ENCODE results near the gene FAM53C.
"Not testable (repeated sequence)": the region's sequence is repeated elsewhere in the genome, so short reads cannot be mapped to it uniquely, and the experiment has no call there.

FAM53C gene

GRCh38 chr5:138315751-138316278 is 22.3 kb upstream of the FAM53C start:
- Histone ChIP-seq H3K27me3 (ENCODE audit: insufficient read depth, low read length) (no peaks in the 10 kb centered on the region), H3K9me3 (ENCODE audit: insufficient read depth, low read depth, low read length) (no peaks in the 10 kb centered on the region), H2BK5ac (ENCODE audit: low read depth, low read length, poor library complexity) (no peak overlapping the region), H3K79me1 (ENCODE audit: low read length) (no peaks in the 10 kb centered on the region), H3K23ac (ENCODE audit: low read length) (no peak overlapping the region), H2AFZ (ENCODE audit: insufficient read depth, low read length, poor library complexity) (no peak overlapping the region), H3K27ac (ENCODE audit: low read depth, low read length) (no peak overlapping the region), H3K79me2 (ENCODE audit: control insufficient read depth, insufficient read depth, low read length, poor library complexity) (no peaks in the 10 kb centered on the region), H3K4me1 (ENCODE audit: control insufficient read depth in 1 of 2, insufficient read depth in 2 of 2, low read length in 2 of 2) (no peaks in the 10 kb centered on the region), H2BK120ac (ENCODE audit: insufficient read depth, low read length, poor library complexity) (no peak overlapping the region), H3K14ac (ENCODE audit: low read length) (no peak overlapping the region), H3K36me3 (ENCODE audit: control insufficient read depth in 1 of 2, insufficient read depth in 2 of 2, low read length in 2 of 2) (peaks cover 7 to 13% of the 10 kb centered on the region in 2 experiments), H3K9ac (ENCODE audit: low read length) (no peak overlapping the region), H3K18ac (ENCODE audit: low read length) (no peak overlapping the region), H4K91ac (ENCODE audit: low read depth, low read length) (no peak overlapping the region), H4K8ac (ENCODE audit: low read depth, low read length) (no peak overlapping the region), H2BK12ac (ENCODE audit: low read length) (no peak overlapping the region), H3K4ac (ENCODE audit: low read depth, low read length) (no peak overlapping the region), H3K4me3 (ENCODE audit: low read depth, low read length) (no peak overlapping the region), H2AK5ac (ENCODE audit: low read length) (no peak overlapping the region), H3K4me2 (ENCODE audit: low read length) (no peak overlapping the region), H4K12ac (ENCODE audit: low read depth, low read length) (no peak overlapping the region)
- no CpG with 5 or more reads among the region's 7 CpGs for WGBS (ENCODE audit: extremely low coverage, insufficient coverage, insufficient read length)
- no peak for DNase-seq

- no peaks in the 10 kb centered on the region for H3K79me1 ChIP-seq (ENCODE audit: low read length)
- no peak overlapping the region for H4K91ac ChIP-seq (ENCODE audit: low read depth, low read length)
- no peak overlapping the region for H3K4me2 ChIP-seq (ENCODE audit: low read length)
- H4K12ac ChIP-seq (ENCODE audit: low read depth, low read length), result no peak overlapping the region
- no peak overlapping the region for H3K14ac ChIP-seq (ENCODE audit: low read length)
- no peak overlapping the region for H4K8ac ChIP-seq (ENCODE audit: low read depth, low read length)
- H2BK12ac ChIP-seq (ENCODE audit: low read length), result no peak overlapping the region
- H3K4me3 ChIP-seq (ENCODE audit: low read depth, low read length), result no peak overlapping the region
- H2AK5ac ChIP-seq (ENCODE audit: low read length), result no peak overlapping the region
- H3K27me3 ChIP-seq (ENCODE audit: insufficient read depth, low read length), result no peaks in the 10 kb centered on the region
- H3K36me3 ChIP-seq (ENCODE audit: control insufficient read depth in 1 of 2, insufficient read depth in 2 of 2, low read length in 2 of 2), result peaks cover 7 to 13% of the 10 kb centered on the region in 2 experiments
- H3K4ac ChIP-seq (ENCODE audit: low read depth, low read length), result no peak overlapping the region
- H3K27ac ChIP-seq (ENCODE audit: low read depth, low read length), result no peak overlapping the region
- no peak overlapping the region for H2AFZ ChIP-seq (ENCODE audit: insufficient read depth, low read length, poor library complexity)
- no peak overlapping the region for H3K23ac ChIP-seq (ENCODE audit: low read length)
- no peak overlapping the region for H3K9ac ChIP-seq (ENCODE audit: low read length)
- no peaks in the 10 kb centered on the region for H3K9me3 ChIP-seq (ENCODE audit: insufficient read depth, low read depth, low read length)
- DNase-seq, result no peak
- H3K4me1 ChIP-seq (ENCODE audit: control insufficient read depth in 1 of 2, insufficient read depth in 2 of 2, low read length in 2 of 2), result no peaks in the 10 kb centered on the region
- no peak overlapping the region for H2BK120ac ChIP-seq (ENCODE audit: insufficient read depth, low read length, poor library complexity)
- WGBS (ENCODE audit: extremely low coverage, insufficient coverage, insufficient read length), result no CpG with 5 or more reads among the region's 3 CpGs
- H3K18ac ChIP-seq (ENCODE audit: low read length), result no peak overlapping the region
- H2BK5ac ChIP-seq (ENCODE audit: low read depth, low read length, poor library complexity), result no peak overlapping the region
- H3K79me2 ChIP-seq (ENCODE audit: control insufficient read depth, insufficient read depth, low read length, poor library complexity), result no peaks in the 10 kb centered on the region
Measured at GRCh38 chr5:138316355-138316754, 21.7 kb upstream of the FAM53C start.

GRCh38 chr5:138318211-138318610 is 19.9 kb upstream of the FAM53C start:
- not testable (repeated sequence) for DNase-seq; H3K4me1 ChIP-seq (ENCODE audit: control insufficient read depth in 1 of 2, insufficient read depth in 2 of 2, low read length in 2 of 2); H3K4ac ChIP-seq (ENCODE audit: low read depth, low read length); H3K4me3 ChIP-seq (ENCODE audit: low read depth, low read length); H3K4me2 ChIP-seq (ENCODE audit: low read length); H3K18ac ChIP-seq (ENCODE audit: low read length); H3K23ac ChIP-seq (ENCODE audit: low read length); H3K9ac ChIP-seq (ENCODE audit: low read length); H3K27ac ChIP-seq (ENCODE audit: low read depth, low read length); H3K9me3 ChIP-seq (ENCODE audit: insufficient read depth, low read depth, low read length); H4K91ac ChIP-seq (ENCODE audit: low read depth, low read length); H4K8ac ChIP-seq (ENCODE audit: low read depth, low read length); H3K79me1 ChIP-seq (ENCODE audit: low read length); H3K14ac ChIP-seq (ENCODE audit: low read length); H3K27me3 ChIP-seq (ENCODE audit: insufficient read depth, low read length); H2BK120ac ChIP-seq (ENCODE audit: insufficient read depth, low read length, poor library complexity); H4K12ac ChIP-seq (ENCODE audit: low read depth, low read length); H2BK5ac ChIP-seq (ENCODE audit: low read depth, low read length, poor library complexity); H2AK5ac ChIP-seq (ENCODE audit: low read length); H2AFZ ChIP-seq (ENCODE audit: insufficient read depth, low read length, poor library complexity); H3K79me2 ChIP-seq (ENCODE audit: control insufficient read depth, insufficient read depth, low read length, poor library complexity); H2BK12ac ChIP-seq (ENCODE audit: low read length)
- WGBS (ENCODE audit: extremely low coverage, insufficient coverage, insufficient read length), result no CpG with 5 or more reads among the region's 4 CpGs
- H3K36me3 ChIP-seq (ENCODE audit: control insufficient read depth in 1 of 2, insufficient read depth in 2 of 2, low read length in 2 of 2), result peaks cover 7 to 12% of the 10 kb centered on the region in 2 experiments

GRCh38 chr5:138330813-138331448 is 7.1 kb upstream of the FAM53C start:
- H3K36me3 ChIP-seq (ENCODE audit: control insufficient read depth in 1 of 2, insufficient read depth in 2 of 2, low read length in 2 of 2), result peaks cover 0 to 3% of the 10 kb centered on the region in 2 experiments
- H3K4me2 ChIP-seq (ENCODE audit: low read length), result peak overlapping the region; percentile 94
- peak overlapping the region; percentile 30 for H4K8ac ChIP-seq (ENCODE audit: low read depth, low read length)
- peak overlapping the region; percentile 34 for H2BK120ac ChIP-seq (ENCODE audit: insufficient read depth, low read length, poor library complexity)
- H3K79me2 ChIP-seq (ENCODE audit: control insufficient read depth, insufficient read depth, low read length, poor library complexity), result no peaks in the 10 kb centered on the region
- H3K27ac ChIP-seq (ENCODE audit: low read depth, low read length), result peak overlapping the region; percentile 20
- no peaks in the 10 kb centered on the region for H3K79me1 ChIP-seq (ENCODE audit: low read length)
- no peak overlapping the region for H2BK12ac ChIP-seq (ENCODE audit: low read length)
- H3K14ac ChIP-seq (ENCODE audit: low read length), result no peak overlapping the region
- no peak overlapping the region for H3K18ac ChIP-seq (ENCODE audit: low read length)
- H3K23ac ChIP-seq (ENCODE audit: low read length), result no peak overlapping the region
- H2BK5ac ChIP-seq (ENCODE audit: low read depth, low read length, poor library complexity), result peak overlapping the region; percentile 22
- H2AK5ac ChIP-seq (ENCODE audit: low read length), result no peak overlapping the region
- H3K9me3 ChIP-seq (ENCODE audit: insufficient read depth, low read depth, low read length), result no peaks in the 10 kb centered on the region
- no peak overlapping the region for H3K4ac ChIP-seq (ENCODE audit: low read depth, low read length)
- no peaks in the 10 kb centered on the region for H3K27me3 ChIP-seq (ENCODE audit: insufficient read depth, low read length)
- H4K12ac ChIP-seq (ENCODE audit: low read depth, low read length), result no peak overlapping the region
- peaks cover 0 to 3% of the 10 kb centered on the region in 2 experiments for H3K4me1 ChIP-seq (ENCODE audit: control insufficient read depth in 1 of 2, insufficient read depth in 2 of 2, low read length in 2 of 2)
- H3K4me3 ChIP-seq (ENCODE audit: low read depth, low read length), result peak overlapping the region; percentile 66
- peak overlapping the region; percentile 84 for H2AFZ ChIP-seq (ENCODE audit: insufficient read depth, low read length, poor library complexity)
- no peak for DNase-seq
- no CpG with 5 or more reads among the region's 12 CpGs for WGBS (ENCODE audit: extremely low coverage, insufficient coverage, insufficient read length)
- peak overlapping the region; percentile 75 for H3K9ac ChIP-seq (ENCODE audit: low read length)
- no peak overlapping the region for H4K91ac ChIP-seq (ENCODE audit: low read depth, low read length)

Measured in trophoblast cell (in vitro differentiated cells and primary cell).